H1 (cell line): ENCODE data around the gene TP63. TPM values are rescaled to one million over a fixed set of nuclear protein-coding genes. Genes with fewer than 3 reads are reported as not detected.

Source experiments
- CHD2 ChIP-seq: IDR thresholded peaks from 2 replicates; pipeline ENCODE4 v1.6.1; 2012; ENCODE audit warnings: low read length, improper control_type of control experiment
- JUN ChIP-seq: IDR thresholded peaks from 2 replicates; pipeline ENCODE4 v1.6.1; 2011; ENCODE audit warnings: low read depth, mild to moderate bottlenecking, improper control_type of control experiment, low read length
- RXRA ChIP-seq: IDR thresholded peaks from 2 replicates; pipeline ENCODE4 v1.6.1; 2011; ENCODE audit warnings: low read depth, mild to moderate bottlenecking, low read length, moderate library complexity; ENCODE audit not compliant: insufficient read depth
- polyA plus RNA-seq, 7 experiments: library from polyadenylated mRNA; depleted of rRNA in 3 of 7; stranded (reverse) in 5 of 7; unstranded in 2 of 7; fragments of >200 nt in 5 of 7; fragments of 200-250 nt in 2 of 7; gene quantifications; 1 replicate in 5 of 7; 2 replicates in 1 of 7; 4 replicates in 1 of 7; pipeline versions ENCODE4 v1.2.1 to v1.2.3, GENCODE V29; 2011 to 2013; ENCODE audit warnings: missing spikeins in 2 of 7, mixed read lengths in 2 of 7
- total RNA-seq: library from RNA; stranded (reverse); fragmentation: NEBNext Ultra II Directional; extraction: Animal tissue kit (Norgen Biotek cat#: 25700); gene quantifications from 2 replicates; pipeline ENCODE4 v1.2.1, GENCODE V29; 2021
- TF ChIP-seq, protein P1 (sequence below): IDR thresholded peaks from 2 replicates; pipeline ENCODE4 v1.6.1; 2011; ENCODE audit warnings: low read depth, mild to moderate bottlenecking, low read length; ENCODE audit not compliant: insufficient read depth

Gene TP63
- total and polyA plus RNA-seq, 2 of the 8 experiments (the other 6 are each of a cell fraction or from before 2014, with no cell fraction given) = not detected

DNA sequence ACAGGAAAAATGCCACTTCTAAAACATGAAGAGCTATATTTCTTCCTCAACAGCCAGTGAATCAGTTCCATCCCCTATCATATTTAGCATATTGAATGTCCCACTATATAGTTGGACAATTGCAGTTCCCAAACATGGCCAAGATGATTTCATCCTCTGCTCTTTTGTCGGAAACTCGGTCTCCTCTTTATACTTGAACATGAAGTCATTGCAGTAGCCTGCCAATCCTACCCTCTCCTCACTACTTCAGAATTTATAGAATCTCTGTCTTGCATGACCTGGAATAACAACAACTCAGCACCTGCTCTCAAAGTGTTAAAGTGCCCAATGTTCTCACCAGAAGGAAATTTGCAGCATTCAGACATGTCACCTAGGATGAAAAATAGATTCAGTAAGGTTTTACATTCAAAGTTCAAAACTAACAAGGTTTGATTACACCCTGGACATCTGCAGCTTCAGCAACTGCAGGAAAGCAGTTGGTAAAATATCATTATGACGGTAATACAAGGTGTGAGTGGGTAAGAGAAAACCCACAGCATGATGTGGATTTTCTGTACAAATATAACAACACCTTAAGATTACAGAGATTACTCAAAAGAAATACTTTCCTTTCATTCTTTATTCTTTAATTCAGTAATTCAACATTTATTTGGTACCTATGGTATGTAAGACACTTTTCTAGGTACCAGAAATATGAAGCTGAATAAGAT lies 52.5 kb downstream of the TP63 start (continued):
- TF ChIP-seq, protein P1, sequence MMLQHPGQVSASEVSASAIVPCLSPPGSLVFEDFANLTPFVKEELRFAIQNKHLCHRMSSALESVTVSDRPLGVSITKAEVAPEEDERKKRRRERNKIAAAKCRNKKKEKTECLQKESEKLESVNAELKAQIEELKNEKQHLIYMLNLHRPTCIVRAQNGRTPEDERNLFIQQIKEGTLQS = no peak
- TF ChIP-seq RXRA (no peak), CHD2 (no peak), JUN (no peak)
- TF ChIP-seq, all 59 proteins: peak for 0
